Liver (tissue), 3 donors: ENCODE results near the gene JAK2.

Experiments
- MAX ChIP-seq: IDR thresholded peaks from 2 replicates; pipeline ENCODE4 v1.6.1; 2016; ENCODE audit warnings: antibody characterized with exemption
- SP1 ChIP-seq: IDR thresholded peaks from 2 replicates; pipeline ENCODE4 v1.6.1; 2018; ENCODE audit warnings: antibody characterized with exemption, mild to moderate bottlenecking
- TF ChIP-seq, protein P1 (sequence below): fragments of 150-350 bp; IDR thresholded peaks from 2 replicates; pipeline ENCODE4 v1.5.1; 2017; ENCODE audit warnings: improper control_type of control experiment, low read depth, low read length; ENCODE audit not compliant: missing input control
- donor health status: healthy.
- donor health status: healthy.

DNA sequence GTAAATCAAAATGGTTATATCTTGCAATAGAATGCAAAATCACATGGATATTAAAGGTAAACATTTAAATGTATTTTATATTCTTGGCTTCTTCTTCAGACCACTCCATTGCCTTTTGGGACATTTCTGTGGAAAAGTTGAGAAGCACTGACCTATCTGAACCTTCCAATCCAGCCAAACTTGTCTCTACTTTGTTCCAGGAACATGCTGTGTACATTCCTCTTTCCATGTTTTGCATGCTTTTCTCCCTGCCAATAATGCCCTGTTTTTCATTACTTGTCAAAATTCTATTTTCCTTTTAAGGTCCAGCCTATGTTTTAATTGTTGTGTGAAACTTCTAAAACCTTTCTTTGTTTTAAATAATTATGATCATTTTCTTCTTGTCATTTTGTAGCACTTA, 28.3 kb downstream of the JAK2 start:
- TF ChIP-seq, protein P1, sequence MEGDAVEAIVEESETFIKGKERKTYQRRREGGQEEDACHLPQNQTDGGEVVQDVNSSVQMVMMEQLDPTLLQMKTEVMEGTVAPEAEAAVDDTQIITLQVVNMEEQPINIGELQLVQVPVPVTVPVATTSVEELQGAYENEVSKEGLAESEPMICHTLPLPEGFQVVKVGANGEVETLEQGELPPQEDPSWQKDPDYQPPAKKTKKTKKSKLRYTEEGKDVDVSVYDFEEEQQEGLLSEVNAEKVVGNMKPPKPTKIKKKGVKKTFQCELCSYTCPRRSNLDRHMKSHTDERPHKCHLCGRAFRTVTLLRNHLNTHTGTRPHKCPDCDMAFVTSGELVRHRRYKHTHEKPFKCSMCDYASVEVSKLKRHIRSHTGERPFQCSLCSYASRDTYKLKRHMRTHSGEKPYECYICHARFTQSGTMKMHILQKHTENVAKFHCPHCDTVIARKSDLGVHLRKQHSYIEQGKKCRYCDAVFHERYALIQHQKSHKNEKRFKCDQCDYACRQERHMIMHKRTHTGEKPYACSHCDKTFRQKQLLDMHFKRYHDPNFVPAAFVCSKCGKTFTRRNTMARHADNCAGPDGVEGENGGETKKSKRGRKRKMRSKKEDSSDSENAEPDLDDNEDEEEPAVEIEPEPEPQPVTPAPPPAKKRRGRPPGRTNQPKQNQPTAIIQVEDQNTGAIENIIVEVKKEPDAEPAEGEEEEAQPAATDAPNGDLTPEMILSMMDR: no peak
- TF ChIP-seq SP1 (peak; percentile 49), MAX (no peak)
